ENCODE data around the gene PTPRN. TPM values are rescaled to one million over a fixed set of nuclear protein-coding genes. Genes with fewer than 3 reads are reported as not detected.

The PTPRN gene
- total and polyA plus RNA-seq, 9 of the 15 experiments (the other 6 are each of a cell fraction or from before 2014, with no cell fraction given) = 0.15 to 2.4 (median 0.43) TPM; not detected in 1

GRCh38 chr2:219354582-219354981 lies 45.4 kb upstream of the PTPRN start:
- H3K9me1 ChIP-seq (ENCODE audit: control insufficient read depth, insufficient read depth, low read length) = no peaks in the 10 kb centered on the region
- ChIA-PET CTCF (ENCODE audit: low intra/inter-chr PET ratio) (no interaction called here), POLR2A (no interaction called here)
- WGBS (ENCODE audit: insufficient coverage, low coverage, missing lambda C conversion rate) = 6% methylated on average over 4 of the region's 4 CpGs
- BruUV-seq (replicated peaks) = no TSS peak
- no peaks in the 10 kb centered on the region for H3K9me3 ChIP-seq (replicated peaks; ENCODE audit: control insufficient read depth, insufficient read depth, low read depth, low read length)
- no peak overlapping the region; a peak in 1 of 4 replicates for H3K9ac ChIP-seq (ENCODE audit: insufficient read depth in 1 of 2, low read depth in 2 of 2, low read length in 2 of 2)
- no peaks in the 10 kb centered on the region for H3K36me3 ChIP-seq (ENCODE audit: control insufficient read depth, insufficient read depth, low read length)
- no peak overlapping the region for H3K27ac ChIP-seq (ENCODE audit: extremely low read depth, low read depth, low read length)
- H3K4me3 ChIP-seq = no peak overlapping the region
- intact Hi-C loops (cut with micrococcal nuclease) = loop anchor here (5.0 kb wide), 1 partner anchor 57 kb away; no protein-coding TSS in a partner anchor
- H3K4me2 ChIP-seq (ENCODE audit: insufficient read depth, low read length) = no peak overlapping the region
- no peaks in the 10 kb centered on the region for H3K79me2 ChIP-seq (ENCODE audit: control insufficient read depth, insufficient read depth, low read length)
- in situ Hi-C loops (cut with MboI) = no loop called here
- no peak overlapping the region for H2AFZ ChIP-seq (ENCODE audit: low read depth, low read length)
- H4K20me1 ChIP-seq (replicated peaks; ENCODE audit: control insufficient read depth, insufficient read depth, low read length) = no peaks in the 10 kb centered on the region
- ATAC-seq = no peak
- H3K4me1 ChIP-seq (replicated peaks in 1 of 2; ENCODE audit: control insufficient read depth in 2 of 2, insufficient read depth in 2 of 2, low read length in 2 of 2) = peaks cover 2 to 17% of the 10 kb centered on the region in 2 experiments; a peak in 4 of 5 replicates
- H3K27me3 ChIP-seq (ENCODE audit: control insufficient read depth in 2 of 2, insufficient read depth in 2 of 2, low read length in 2 of 2) = peaks cover 6 to 10% of the 10 kb centered on the region in 2 experiments; a peak in 3 of 5 replicates
- no peak for DNase-seq (ENCODE audit: extremely low read depth in 1 of 4, low spot score in 3 of 4)
- no peak for FAIRE-seq
- TF ChIP-seq HNRNPLL (IDR thresholded peaks at IDR 0.05; ENCODE audit: low read depth, low read length, poor library complexity, severe bottlenecking) (no peak), PRMT5 (CRISPR knock-in tag; IDR thresholded peaks at IDR 0.05) (no peak), RREB1 (CRISPR knock-in tag; IDR thresholded peaks at IDR 0.05) (no peak), RUNX1 (IDR thresholded peaks at IDR 0.05; ENCODE audit: low read depth) (no peak), SLC30A9 (CRISPR knock-in tag; IDR thresholded peaks at IDR 0.05) (no peak), ZNF217 (CRISPR knock-in tag; IDR thresholded peaks at IDR 0.05) (no peak), ZNF75A (CRISPR knock-in tag; IDR thresholded peaks at IDR 0.05) (no peak), HINFP (tag; conservative IDR thresholded peaks at IDR 0.05; ENCODE audit: low read depth) (no peak), U2AF1 (optimal IDR thresholded peaks at IDR 0.05; ENCODE audit: low read depth, low read length) (no peak), PHF8 (IDR thresholded peaks at IDR 0.05; ENCODE audit: borderline replicate concordance, low read length) (no peak), BCLAF1 (IDR thresholded peaks at IDR 0.05; ENCODE audit: borderline replicate concordance in 1 of 2, control insufficient read depth in 1 of 2, low read depth in 2 of 2, low read length in 1 of 2) (no peak), STAT5B (CRISPR knock-in tag; IDR thresholded peaks at IDR 0.05) (no peak)
